SJSA1 (cell line): Measurements from ENCODE around the gene PLCH1. TPM values are rescaled to one million over a fixed set of nuclear protein-coding genes. Genes with fewer than 3 reads are reported as not detected.

ENCODE experiments used
- DNase-seq, 2 experiments: peaks; one replicate each; pipeline ENCODE4 v3.0.0-alpha.2; 2015 to 2020; ENCODE audit warnings: low spot score in 2 of 2, low read depth in 1 of 2
- H3K27ac ChIP-seq: fragments of 250-450 bp; sonication (Bioruptor Pico); 2 replicates; pipeline ENCODE4 v1.5.1; 2020; ENCODE audit warnings: mild to moderate bottlenecking, moderate library complexity
- H3K27me3 ChIP-seq: fragments of 250-450 bp; sonication (Bioruptor Pico); replicated peaks from 2 replicates; pipeline ENCODE4 v1.5.1; 2020; ENCODE audit warnings: mild to moderate bottlenecking, moderate library complexity
- H3K36me3 ChIP-seq: fragments of 250-450 bp; sonication (Bioruptor Pico); 2 replicates; pipeline ENCODE4 v1.5.1; 2020; ENCODE audit warnings: mild to moderate bottlenecking
- H3K4me1 ChIP-seq: fragments of 250-450 bp; sonication (Bioruptor Pico); replicated peaks from 2 replicates; pipeline ENCODE4 v1.6.1; 2021; ENCODE audit warnings: mild to moderate bottlenecking
- H3K4me3 ChIP-seq: fragments of 250-450 bp; sonication (Bioruptor Pico); 2 replicates; pipeline ENCODE4 v1.5.1; 2020; ENCODE audit warnings: mild to moderate bottlenecking
- H3K9me3 ChIP-seq: fragments of 250-450 bp; sonication (Bioruptor Pico); replicated peaks from 2 replicates; pipeline ENCODE4 v1.5.1; 2020; ENCODE audit warnings: mild to moderate bottlenecking
- total RNA-seq: library from RNA; depleted of rRNA; stranded (reverse); fragments of >200 nt; shearing (Covaris generic); gene quantifications from 2 replicates; pipeline ENCODE4 v1.2.3, GENCODE V29; 2014

PLCH1 gene
- total RNA-seq, 1 experiment from 2014 or later = 0.13 TPM

- Histone ChIP-seq H3K36me3 (no peaks in the 10 kb centered on the region), H3K27ac (no peak overlapping the region), H3K9me3 (no peaks in the 10 kb centered on the region), H3K27me3 (no peaks in the 10 kb centered on the region; the same call in 1 of the 2 replicates), H3K4me1 (peaks cover 17% of the 10 kb centered on the region), H3K4me3 (peak overlapping the region; percentile 14; the same call in 1 of the 2 replicates)
- peak in 1 of 2 experiments; percentile 30 for DNase-seq
Measured at GRCh38 chr3:155739154-155739553, 5.7 kb downstream of the PLCH1 start.

GRCh38 chr3:155738580-155739076, 6.2 kb downstream of the PLCH1 start:
- no peak for DNase-seq
- no peak overlapping the region for H3K4me3 ChIP-seq

GRCh38 chr3:155737844-155738460, 6.9 kb downstream of the PLCH1 start:
- Histone ChIP-seq H3K9me3 (no peaks in the 10 kb centered on the region), H3K4me3 (no peak overlapping the region), H3K27me3 (no peaks in the 10 kb centered on the region; the same call in 1 of the 2 replicates), H3K27ac (no peak overlapping the region), H3K36me3 (no peaks in the 10 kb centered on the region), H3K4me1 (peaks cover 10% of the 10 kb centered on the region)
- no peak for DNase-seq

More at GRCh38 chr3:155738580-155739076, 6.2 kb downstream of the PLCH1 start:
- no peaks in the 10 kb centered on the region for H3K9me3 ChIP-seq
- no peaks in the 10 kb centered on the region; the same call in 1 of the 2 replicates for H3K27me3 ChIP-seq
- peaks cover 16% of the 10 kb centered on the region for H3K4me1 ChIP-seq
- no peak overlapping the region for H3K27ac ChIP-seq
- no peaks in the 10 kb centered on the region for H3K36me3 ChIP-seq

GRCh38 chr3:155736381-155736780, 8.5 kb downstream of the PLCH1 start:
- H3K27ac ChIP-seq = no peak overlapping the region
- H3K4me3 ChIP-seq = no peak overlapping the region
- H3K27me3 ChIP-seq = no peaks in the 10 kb centered on the region
- peaks cover 10% of the 10 kb centered on the region for H3K4me1 ChIP-seq
- no peak for DNase-seq
- no peaks in the 10 kb centered on the region for H3K36me3 ChIP-seq
- H3K9me3 ChIP-seq = no peaks in the 10 kb centered on the region

GRCh38 chr3:155730843-155731242, 14.0 kb downstream of the PLCH1 start:
- Histone ChIP-seq H3K36me3 (no peaks in the 10 kb centered on the region), H3K27me3 (no peaks in the 10 kb centered on the region), H3K27ac (no peak overlapping the region), H3K9me3 (no peaks in the 10 kb centered on the region), H3K4me1 (no peaks in the 10 kb centered on the region), H3K4me3 (no peak overlapping the region)
- no peak for DNase-seq

GRCh38 chr3:155727836-155728235, 17.0 kb downstream of the PLCH1 start:
- H3K4me3 ChIP-seq = no peak overlapping the region
- H3K36me3 ChIP-seq = no peaks in the 10 kb centered on the region
- H3K27ac ChIP-seq = no peak overlapping the region
- no peaks in the 10 kb centered on the region for H3K4me1 ChIP-seq
- no peak for DNase-seq
- H3K27me3 ChIP-seq = no peaks in the 10 kb centered on the region
- H3K9me3 ChIP-seq = no peaks in the 10 kb centered on the region

GRCh38 chr3:155714295-155714718, 30.6 kb downstream of the PLCH1 start:
- H3K27ac ChIP-seq = no peak overlapping the region
- no peaks in the 10 kb centered on the region for H3K9me3 ChIP-seq
- H3K4me3 ChIP-seq = no peak overlapping the region
- no peaks in the 10 kb centered on the region for H3K27me3 ChIP-seq
- H3K4me1 ChIP-seq = no peaks in the 10 kb centered on the region
- H3K36me3 ChIP-seq = no peaks in the 10 kb centered on the region
- DNase-seq = no peak

- no peak for DNase-seq
- H3K9me3 ChIP-seq = no peaks in the 10 kb centered on the region
Measured at GRCh38 chr3:155712008-155712407, 32.9 kb downstream of the PLCH1 start.

GRCh38 chr3:155704771-155705559, 39.9 kb downstream of the PLCH1 start:
- no peaks in the 10 kb centered on the region for H3K4me1 ChIP-seq
- no peak for DNase-seq
- H3K27me3 ChIP-seq = no peaks in the 10 kb centered on the region
- H3K4me3 ChIP-seq = no peak overlapping the region
- no peak overlapping the region for H3K27ac ChIP-seq
- H3K9me3 ChIP-seq = no peaks in the 10 kb centered on the region
- no peaks in the 10 kb centered on the region for H3K36me3 ChIP-seq

More at GRCh38 chr3:155712008-155712407, 32.9 kb downstream of the PLCH1 start:
- Histone ChIP-seq H3K4me3 (no peak overlapping the region), H3K27ac (no peak overlapping the region), H3K4me1 (no peaks in the 10 kb centered on the region), H3K36me3 (no peaks in the 10 kb centered on the region), H3K27me3 (no peaks in the 10 kb centered on the region)

GRCh38 chr3:155704061-155704460, 40.8 kb downstream of the PLCH1 start:
- Histone ChIP-seq H3K9me3 (no peaks in the 10 kb centered on the region), H3K4me3 (no peak overlapping the region), H3K36me3 (no peaks in the 10 kb centered on the region), H3K27ac (no peak overlapping the region), H3K27me3 (no peaks in the 10 kb centered on the region), H3K4me1 (no peaks in the 10 kb centered on the region)
- DNase-seq = no peak

- Histone ChIP-seq H3K4me1 (no peaks in the 10 kb centered on the region), H3K27ac (no peak overlapping the region), H3K36me3 (no peaks in the 10 kb centered on the region), H3K9me3 (no peaks in the 10 kb centered on the region), H3K4me3 (no peak overlapping the region), H3K27me3 (no peaks in the 10 kb centered on the region)
- no peak for DNase-seq
Measured at GRCh38 chr3:155702745-155703591, 41.9 kb downstream of the PLCH1 start.

- Histone ChIP-seq H3K27me3 (no peaks in the 10 kb centered on the region), H3K9me3 (no peaks in the 10 kb centered on the region), H3K36me3 (no peaks in the 10 kb centered on the region), H3K4me3 (no peak overlapping the region), H3K27ac (no peak overlapping the region), H3K4me1 (no peaks in the 10 kb centered on the region)
- peak in 1 of 2 experiments; percentile 46 for DNase-seq
Measured at GRCh38 chr3:155701882-155702465, 42.9 kb downstream of the PLCH1 start.

GRCh38 chr3:155697542-155697941, 47.3 kb downstream of the PLCH1 start:
- Histone ChIP-seq H3K4me3 (no peak overlapping the region), H3K27ac (no peak overlapping the region), H3K27me3 (no peaks in the 10 kb centered on the region), H3K4me1 (no peaks in the 10 kb centered on the region), H3K9me3 (no peaks in the 10 kb centered on the region), H3K36me3 (no peaks in the 10 kb centered on the region)
- DNase-seq = no peak
